GM21619 (cell line): ENCODE results near the gene CROCC.
"Not testable (repeated sequence)": the region's sequence is repeated elsewhere in the genome, so short reads cannot be mapped to it uniquely, and the experiment has no call there.

ENCODE experiments used
- ATAC-seq: cut with Tn5 transposase; IDR thresholded peaks from one replicate; pipeline ENCODE4 v1.9.1; 2021; ENCODE audit not compliant: unreplicated experiment

The CROCC gene

DNA sequence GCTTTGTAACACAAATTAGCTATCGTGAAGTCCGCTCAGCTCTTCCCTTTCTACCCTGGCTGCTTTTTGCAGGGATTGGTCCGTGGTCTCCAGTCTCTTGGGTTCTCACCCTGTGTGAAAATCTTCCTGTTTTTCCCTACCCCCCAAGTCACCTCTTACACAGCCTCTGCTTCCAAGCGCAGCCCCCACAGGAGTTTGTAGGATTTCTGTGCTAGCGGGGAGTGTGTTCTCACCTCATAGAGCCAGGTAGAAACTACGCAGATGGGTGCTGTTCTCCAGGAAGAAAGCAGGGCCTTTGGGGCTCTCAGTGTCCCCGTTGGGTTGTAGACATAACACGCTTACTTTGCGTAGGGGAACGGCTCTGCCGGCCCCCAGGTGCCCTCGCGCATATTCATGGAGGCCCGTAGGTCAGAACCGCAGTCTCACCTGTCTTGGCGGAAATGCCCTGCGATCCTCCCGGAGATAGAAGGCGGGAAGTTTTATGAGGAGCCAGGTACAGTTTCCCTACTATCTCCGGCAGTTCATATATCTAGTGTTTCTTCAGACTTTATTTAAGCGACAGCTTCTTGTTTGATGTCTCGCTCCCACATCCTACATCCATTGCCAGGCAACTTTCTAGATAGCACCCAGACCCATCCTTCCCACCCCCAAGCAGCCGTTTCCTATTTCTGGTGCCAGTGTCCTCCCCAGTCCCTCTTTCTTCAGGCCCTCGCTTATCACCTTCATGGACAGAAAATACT is 25.2 kb upstream of the CROCC start:
- not testable (repeated sequence) for ATAC-seq

DNA sequence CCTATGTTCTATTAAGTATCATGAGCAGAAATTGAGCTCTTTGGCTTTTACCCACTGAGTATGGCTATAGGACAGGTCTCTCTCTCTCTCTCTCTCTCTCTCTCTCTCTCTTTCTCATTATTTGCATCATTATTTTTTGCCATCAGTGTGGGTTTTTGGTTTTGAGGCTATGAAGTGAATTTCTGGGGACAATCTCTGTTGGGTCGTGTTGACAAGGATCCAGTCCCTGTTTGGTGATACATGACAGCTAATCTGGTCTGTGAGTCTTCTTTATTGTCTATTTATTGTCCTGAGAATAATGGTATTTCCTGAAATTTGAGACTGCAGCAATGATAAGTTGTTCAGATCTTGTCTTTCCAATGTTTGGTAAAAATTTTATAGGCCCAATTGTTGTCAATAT is 24.1 kb upstream of the CROCC start:
- not testable (repeated sequence) for ATAC-seq

DNA sequence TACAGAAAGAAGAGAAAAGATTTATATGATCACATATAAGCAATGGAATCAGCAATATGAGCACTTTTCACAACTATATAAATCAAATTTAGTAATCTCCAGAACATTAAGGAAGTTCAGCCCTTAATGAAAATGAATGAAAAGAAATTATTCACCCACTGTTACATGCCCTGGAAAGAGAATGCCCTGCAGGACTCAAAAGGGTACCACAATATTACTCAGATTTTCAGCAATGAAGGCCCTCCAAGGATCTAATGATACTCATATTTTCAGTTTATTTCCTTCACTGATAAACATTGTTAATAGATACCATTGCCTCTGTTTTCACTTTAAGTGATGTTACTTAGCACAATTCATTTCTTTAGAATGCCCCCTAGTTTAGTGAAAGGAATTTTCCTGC is 23.4 kb upstream of the CROCC start:
- ATAC-seq, result not testable (repeated sequence)

DNA sequence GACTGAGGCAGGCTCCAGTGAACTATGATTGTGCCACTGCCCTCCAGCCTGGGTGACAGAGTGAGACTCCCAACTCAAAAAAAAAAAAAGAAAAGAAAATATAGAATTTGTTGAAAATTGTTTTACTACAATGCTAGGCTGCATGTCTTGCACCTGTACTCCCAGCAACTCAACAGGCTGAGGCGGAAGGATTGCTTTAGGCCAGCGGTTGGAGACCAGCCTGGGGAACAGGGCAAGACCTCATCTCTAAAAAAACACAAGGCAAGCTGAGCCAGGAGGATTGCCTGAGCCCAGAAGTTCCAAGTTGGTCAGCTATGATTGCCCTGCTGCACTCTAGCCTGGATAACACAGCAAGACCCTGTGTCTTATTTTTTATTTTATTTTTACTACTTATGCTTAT is 22.7 kb upstream of the CROCC start:
- ATAC-seq, result not testable (repeated sequence)

DNA sequence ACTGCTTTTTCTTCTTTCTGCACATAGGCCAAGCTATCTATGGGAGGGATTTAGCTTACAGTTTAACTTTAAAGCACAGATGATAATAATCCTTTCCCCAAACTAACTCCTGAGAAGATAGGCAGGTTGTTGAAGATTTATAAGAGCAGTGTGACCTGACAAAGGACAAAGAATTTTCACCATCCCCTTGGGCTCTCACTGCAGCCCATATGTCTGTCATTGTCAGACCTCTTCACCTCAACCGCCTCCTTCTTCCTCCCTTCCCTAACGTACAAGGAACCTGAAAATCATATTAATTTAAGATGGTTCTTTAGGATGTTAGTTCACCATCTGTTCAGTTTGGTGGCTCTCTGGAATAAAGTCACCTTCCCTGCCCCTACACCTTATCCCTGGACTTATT is 21.0 kb upstream of the CROCC start:
- no peak for ATAC-seq

DNA sequence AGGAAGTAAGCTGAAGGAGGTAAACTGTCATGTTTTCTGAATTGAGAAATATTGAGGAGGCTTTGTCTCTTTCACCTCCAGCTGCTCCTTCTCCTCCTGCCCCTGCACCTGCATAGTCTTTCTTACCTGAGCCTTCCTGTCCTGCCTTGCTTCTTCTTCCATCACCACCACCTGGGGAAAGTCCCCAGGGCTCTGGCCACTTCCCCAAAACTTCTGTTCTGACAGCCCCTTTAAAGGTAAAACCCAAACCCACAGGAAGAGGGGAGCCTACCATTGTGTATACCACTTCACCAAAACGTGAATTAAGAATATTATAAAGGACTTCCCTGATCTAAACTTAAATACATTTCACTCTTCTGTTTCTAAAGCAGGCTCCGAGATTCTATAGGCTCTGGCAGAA is 20.4 kb upstream of the CROCC start:
- ATAC-seq, result not testable (repeated sequence)

DNA sequence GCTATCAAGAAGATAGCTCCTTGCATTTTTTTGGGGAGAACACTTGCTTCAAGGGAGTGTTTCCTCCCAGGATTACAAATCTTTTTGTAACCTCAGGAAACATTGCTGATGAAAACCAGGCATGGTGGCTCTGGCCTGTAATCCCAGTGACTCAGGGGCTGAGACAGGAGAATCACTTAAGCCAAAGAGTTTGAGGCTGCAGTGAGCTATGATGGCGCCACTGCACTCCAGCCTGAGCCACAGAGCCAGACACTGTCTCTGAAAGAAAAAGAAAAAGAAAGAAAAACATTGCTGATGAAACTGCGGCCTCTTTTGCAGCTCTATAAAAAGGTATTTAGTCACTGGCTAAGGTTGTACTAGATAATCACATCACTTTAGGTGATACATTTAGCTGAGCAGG is 18.7 kb upstream of the CROCC start:
- no peak for ATAC-seq

DNA sequence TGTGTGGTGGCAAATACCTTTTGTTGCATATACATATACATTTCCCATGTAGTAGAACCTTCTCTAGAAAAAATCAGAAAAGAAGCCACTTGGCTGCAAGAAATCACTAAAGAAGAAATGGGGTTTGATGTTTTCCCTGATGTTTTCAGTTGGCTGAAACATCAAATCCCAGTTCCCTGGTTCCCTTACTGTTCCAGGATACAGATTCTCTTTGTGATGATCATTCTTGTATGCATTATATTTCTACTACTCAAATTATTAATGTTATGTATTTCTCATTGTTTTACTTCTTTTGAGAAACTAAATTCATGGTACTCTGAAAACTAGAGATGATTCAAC is 18.3 kb upstream of the CROCC start:
- ATAC-seq, result no peak

DNA sequence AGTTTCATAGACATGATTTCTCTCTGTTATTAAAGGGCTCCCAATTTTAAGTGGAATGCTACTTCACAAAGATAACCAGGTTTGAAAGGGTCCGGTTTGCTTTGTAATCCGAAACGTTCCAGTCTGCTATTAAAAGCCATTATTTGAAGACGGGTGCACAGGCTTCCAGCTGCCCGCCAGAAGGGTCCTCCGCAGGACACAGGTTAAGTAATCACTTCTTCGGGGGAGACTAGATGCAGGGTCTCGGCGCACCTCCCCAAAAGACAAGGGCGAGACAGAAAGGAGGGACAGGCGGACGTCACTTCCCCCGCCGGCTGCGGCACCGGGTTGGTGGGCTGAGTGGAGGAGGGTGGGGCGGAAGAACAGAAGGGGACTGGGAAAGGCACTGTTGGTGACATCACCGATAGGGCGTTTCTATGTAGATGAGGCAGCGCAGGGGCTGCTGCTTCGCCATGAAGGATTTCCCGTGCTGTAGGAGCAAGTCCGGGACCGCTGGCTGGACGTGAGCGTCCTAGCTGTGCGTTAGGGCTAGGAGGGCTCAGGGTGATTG is 17.1 kb upstream of the CROCC start:
- ATAC-seq, result peak; percentile 84

DNA sequence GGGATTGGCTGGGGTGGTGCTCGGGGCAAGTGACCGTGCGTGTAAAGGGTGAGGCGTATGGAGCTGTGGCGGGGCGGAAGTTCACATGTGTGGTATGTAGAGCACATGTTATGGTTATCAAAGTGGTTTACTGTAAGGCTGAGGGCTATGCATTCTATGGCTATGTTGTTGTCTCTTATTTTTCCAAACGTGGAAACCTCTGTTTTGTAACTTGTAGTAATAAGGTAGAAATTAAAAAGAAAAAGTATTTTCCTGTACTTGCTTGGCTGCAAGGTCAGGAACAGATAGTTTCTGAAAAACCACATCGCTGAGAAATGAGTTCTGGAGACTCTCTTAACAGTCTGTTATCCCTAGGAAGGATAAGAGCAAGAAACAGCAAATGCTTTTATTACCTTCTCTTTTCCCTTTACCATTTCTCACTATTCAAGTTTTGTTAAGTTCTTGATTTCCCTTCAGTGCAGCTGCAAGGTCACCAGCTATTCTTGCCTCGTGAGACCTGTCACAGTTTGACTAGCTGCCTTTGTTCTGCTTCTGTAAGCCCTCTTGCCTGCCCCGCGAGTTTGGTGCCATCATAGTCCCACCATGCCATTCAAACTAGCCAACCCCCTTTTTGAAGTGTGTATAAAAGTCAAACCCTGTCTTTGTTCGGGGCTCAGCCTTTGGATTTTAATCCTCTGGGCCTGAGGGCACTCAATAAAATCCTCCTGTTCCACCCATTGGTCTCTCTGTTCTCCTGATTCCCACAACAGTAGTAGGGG is 16.4 kb upstream of the CROCC start:
- peak; percentile 78 for ATAC-seq

DNA sequence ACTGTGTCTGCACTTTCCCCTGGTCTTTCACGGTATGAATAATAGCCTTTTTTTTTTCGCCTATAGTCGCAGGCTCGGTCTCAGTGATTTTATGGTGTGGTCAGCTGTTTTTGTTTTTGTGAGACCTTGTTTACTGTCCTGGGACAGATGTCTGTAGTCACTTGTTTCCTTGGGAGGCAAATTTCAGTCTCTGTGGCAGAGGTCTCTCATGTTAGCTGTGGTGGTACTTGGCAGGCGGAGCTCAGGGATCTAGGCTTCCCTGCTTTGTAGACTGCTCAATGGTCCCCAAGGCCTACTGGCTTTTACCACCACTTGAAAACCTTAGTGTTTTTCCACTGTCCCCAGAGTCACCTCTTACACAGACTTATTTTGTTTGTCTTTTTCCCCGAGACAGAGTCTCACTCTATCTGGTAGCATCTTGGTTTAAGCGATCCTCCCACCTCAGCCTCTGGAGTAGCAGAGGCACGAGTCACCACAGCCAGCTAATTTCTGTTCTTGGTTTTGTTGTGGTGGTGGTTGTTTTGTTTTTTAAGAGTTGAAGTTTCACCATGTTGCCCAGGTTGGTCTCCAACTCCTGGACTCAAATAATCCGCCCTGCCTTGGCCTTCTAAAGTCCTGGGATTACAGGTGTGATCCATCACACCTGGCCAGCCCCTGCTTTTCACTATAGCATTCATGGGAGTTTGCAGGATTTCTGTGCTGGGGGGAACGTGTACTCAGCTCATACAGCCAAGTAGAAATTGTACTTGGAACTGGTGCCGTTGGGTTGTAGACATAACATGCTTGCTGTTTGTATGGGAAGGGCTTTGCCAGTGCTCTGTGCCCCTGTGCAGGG is 15.6 kb upstream of the CROCC start:
- no peak for ATAC-seq

DNA sequence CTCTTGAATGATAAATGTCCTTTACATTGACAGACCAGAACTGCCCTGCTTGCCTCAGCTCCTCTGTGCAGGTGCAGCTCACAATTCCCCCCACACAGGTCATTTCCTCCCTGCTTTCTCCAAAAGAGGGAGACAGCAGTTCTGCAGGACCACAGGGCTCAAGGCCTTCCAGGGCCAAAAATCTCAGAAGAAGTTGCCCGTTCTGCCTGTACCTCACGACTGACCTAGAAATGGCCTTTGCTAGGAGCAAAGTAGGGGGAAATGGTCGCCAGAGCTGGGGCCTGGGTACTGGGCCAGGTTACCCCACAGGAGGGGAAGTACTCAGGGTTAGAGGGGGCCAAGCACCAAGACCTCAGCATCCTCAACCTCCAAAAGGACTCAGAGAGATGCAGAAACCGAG is 14.9 kb upstream of the CROCC start:
- ATAC-seq, result no peak

DNA sequence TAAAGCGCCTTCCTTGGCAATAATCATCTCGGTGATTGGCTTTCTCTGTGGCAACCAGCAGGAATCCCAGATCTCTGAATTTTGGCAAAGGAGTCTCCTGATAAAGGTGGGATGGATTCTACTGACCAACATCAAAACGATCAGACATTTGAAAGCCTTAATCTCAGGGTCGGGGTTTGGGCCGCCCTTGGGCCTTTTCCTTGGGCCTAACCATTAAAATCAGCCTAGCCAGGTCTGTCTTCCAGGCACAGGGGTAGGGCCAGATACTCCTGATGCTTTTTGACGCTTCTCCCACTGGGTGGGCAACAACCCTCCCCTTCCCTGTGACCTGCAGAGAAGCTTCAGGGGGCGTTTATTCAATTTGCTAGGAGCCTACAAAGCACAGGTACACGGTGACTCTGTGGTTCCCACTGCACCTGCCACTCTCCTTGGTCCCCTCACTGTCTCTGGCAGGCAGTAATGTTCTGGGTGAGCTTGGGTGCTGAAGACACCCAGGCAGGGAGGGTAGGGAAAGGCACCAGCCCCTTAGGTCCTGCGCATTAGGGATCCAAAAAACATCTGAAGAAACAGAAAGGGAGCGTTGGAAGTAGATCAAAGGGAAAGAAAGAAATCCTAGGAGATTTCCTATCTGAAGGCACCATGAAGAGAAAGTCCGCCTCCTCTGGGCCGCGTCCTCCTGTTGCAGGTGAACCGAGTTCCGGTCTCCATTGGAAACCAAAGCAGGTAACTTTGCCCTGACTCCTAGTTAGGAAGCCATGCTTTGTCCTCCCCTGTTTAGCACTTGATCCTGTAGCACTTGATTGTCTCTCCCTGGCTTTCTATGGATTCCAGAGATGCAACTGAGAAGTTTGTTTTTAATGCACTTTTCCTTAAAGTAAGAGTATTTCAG is 13.6 kb upstream of the CROCC start:
- no peak for ATAC-seq

DNA sequence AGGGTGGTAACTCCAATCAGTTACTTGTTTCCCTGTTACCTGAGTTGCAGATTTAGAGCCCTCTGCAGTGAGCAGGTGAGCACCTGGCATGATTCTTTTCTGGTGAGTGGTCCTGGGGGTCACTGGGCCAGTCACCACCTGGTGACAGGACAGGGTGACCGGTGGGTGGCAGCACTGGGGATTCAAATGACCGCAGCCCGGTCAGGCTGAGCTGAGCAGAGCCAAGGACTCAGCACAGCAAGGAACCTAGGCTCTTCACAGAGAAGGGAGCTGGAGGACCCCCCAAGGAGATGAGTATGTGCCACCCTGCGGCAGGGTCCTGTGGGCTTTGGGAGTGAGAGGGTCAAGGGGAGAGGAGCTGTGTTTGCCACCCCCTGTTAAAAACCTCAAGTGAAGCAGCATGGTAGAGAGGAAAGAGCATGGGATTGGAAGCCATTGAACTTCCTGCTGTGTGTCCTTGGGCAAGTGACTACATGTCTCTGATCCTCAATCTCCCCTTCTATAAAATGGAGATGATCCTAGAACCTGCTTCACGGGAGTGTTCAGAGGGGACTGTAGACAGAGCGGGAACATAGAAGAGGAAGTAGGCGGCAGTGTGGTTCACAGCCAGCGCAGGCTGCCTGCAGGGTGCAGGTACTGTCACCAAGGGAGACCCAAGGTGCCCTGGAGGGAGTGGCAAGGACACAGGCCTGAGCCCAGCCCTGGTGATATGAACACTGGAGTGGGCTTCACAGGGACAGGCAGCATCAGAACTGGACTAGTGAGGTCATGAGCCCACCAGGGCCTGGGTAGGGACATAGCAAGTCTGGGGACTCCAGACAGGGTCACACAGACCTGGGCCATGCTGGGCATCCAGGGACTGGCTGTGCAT is 9.6 kb upstream of the CROCC start:
- not testable (repeated sequence) for ATAC-seq

DNA sequence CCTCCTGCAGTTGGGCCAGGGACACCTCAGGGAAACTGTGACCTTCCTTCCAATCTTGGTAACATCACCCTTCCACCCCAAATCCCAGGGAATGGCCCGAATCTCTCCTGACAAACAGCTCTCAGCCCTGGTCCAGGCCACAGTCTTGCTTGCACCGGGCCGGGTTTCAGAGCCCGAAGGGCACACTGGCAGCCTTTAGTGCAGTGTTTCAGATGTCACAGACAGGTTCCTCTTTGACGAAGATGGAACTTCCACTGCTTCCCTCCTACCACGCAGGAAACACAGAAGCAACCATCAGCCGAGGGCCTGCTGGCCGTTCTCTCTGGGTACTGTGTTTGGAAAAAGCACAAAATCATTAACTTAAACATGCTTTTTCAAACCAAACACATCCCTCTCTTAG is 9.0 kb upstream of the CROCC start:
- ATAC-seq, result not testable (repeated sequence)

DNA sequence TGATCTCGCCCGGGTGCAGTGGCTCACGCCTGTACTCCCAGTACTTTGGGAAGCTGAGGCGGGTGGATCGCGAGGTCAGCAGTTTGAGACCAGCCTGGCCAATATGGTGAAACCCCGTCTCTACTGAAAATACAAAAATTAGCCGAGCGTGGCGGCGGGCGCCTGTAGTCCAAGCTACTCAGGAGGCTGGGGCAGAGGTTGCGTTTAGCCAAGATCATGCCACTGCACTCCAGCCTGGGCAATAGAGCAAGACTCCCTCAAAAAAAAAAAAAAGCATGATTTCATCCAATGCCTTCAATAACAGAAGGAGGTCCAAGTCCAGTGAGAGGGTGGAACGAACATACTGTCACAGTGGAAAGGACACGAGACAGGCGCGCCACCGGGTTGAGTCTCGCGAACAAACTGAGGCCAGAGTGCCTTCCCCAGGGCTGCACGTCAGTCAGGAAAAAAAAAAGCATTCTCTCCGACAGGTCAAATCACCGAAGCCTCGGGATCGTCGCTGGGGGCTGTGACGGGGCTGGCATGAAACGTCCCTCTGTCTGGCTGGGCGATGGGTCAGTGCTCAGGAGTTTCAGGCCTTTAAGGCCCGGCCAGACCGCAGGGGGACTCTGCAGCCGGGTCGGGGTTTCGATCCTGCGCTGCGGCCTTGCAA is 8.4 kb upstream of the CROCC start:
- ATAC-seq, result no peak

DNA sequence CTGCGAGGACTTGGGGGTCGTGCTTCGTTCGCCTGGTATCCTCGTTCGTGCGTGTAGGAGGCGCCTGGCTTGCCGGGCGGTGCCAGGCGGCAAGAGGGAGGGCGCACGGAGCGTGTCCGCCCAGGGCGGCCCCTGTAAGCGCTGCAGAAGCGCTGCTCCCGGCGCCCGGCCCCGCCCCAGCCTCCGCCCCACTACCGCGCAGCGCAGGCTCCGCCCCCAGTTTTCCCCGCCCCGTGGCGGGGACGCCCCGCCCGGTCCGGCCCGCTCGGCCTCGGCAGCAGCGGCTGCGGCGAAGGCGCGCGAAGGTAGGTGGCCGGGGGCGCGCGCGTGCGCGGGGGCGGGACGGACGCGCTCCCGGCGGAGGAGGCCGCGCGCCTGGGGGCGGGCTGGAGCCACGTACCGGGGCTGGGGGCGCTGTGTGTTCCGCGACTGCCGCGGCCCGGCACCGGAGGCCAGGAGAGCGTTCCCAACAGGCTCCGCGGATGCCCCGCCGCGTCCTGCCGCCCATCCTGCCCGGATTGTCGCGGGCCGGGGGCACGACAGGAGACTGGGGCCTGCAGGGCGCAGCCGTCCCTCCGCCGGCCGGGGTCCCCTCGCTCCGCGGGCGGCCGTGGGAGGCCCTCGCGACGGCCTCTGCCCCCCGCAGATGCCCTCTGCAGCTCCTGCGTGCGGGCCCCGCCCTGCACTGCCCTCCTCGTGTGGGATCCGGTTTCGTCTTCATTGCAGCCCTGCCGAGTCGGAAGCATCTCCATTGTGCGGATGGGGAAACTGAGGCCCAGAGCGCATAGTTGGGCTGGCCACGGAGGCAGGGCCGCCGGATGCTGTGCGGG is 7.7 kb upstream of the CROCC start:
- peak; percentile 82 for ATAC-seq
